Measurements from ENCODE around the gene BICD2. TPM values are rescaled to one million over a fixed set of nuclear protein-coding genes. Genes with fewer than 3 reads are reported as not detected.

Gene BICD2
- total and polyA plus RNA-seq, 2 of the 13 experiments (the other 11 are each of a cell fraction or from before 2014, with no cell fraction given) = 5.1 to 17.4 TPM

DNA sequence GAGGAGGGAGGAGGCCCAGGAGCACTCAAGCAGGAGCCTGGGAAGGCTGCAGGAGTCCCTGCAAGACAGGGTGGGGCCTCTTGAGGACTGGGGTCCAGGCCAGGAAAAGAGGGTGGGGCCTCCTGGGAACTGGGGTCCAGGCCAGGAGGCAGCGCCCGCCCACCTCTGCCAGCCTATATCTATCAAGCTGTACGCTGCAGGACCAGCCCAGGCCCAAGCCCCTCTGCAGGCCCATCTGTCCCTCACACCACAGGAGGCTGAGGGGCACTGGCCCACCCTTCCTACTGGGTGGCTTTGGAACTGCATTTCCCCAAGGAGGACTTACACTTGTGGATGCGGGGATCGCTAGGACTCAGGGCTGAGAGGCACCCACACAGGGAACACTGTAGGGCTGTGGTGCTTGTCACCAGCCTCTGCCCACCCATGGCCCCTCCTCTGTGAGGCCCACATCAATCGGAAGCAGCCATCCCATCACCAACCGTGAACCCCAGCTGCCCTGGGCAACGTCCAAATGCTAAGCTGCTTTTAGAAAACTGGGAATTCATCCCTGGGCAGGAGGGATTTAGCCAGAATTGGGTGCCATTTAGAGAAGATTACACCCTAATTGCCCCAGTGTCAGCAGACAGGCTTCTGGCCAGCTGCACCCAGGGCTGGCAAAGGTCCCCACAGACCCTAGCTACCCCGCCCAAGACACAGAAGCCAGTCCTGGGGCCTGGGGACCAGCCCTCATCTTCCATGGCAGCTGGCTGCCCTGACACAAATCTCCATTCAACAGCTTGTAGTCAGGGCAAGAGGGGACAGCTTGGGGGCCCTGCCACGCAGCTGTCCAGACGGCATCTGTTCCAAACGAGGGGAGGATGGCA, 15.3 kb downstream of the BICD2 start (continued):
- TF ChIP-seq MAFK (conservative IDR thresholded peaks at IDR 0.05 in 1 of 2, IDR thresholded peaks at IDR 0.05 in 1 of 2; ENCODE audit: low read length in 2 of 2) (no peak), ZNF558 (CRISPR knock-in tag; IDR thresholded peaks at IDR 0.05; ENCODE audit: borderline replicate concordance) (no peak), CBX5 (CRISPR knock-in tag; IDR thresholded peaks at IDR 0.05; ENCODE audit: borderline replicate concordance) (no peak), RORA (CRISPR knock-in tag; IDR thresholded peaks at IDR 0.05) (no peak)

GRCh38 chr9:92748233-92748497, 16.5 kb downstream of the BICD2 start:
- in situ Hi-C loops (cut with HindIII; ENCODE audit: extremely low pct_ligation_motif_present, low pct_unique_long_range_greater_than_20kb) = no loop called here
- intact Hi-C loops (cut with micrococcal nuclease; ENCODE audit: unreplicated experiment) = no loop called here
- TF ChIP-seq GATAD1 (CRISPR knock-in tag; IDR thresholded peaks at IDR 0.05) (no peak), ATF7 (IDR thresholded peaks at IDR 0.05) (no peak), ATF7 (CRISPR knock-in tag; IDR thresholded peaks at IDR 0.05) (no peak), ZNF180 (CRISPR knock-in tag; IDR thresholded peaks at IDR 0.05; ENCODE audit: borderline replicate concordance, low read depth) (no peak), ZNF788 (CRISPR knock-in tag; IDR thresholded peaks at IDR 0.05; ENCODE audit: borderline replicate concordance) (no peak), DNMT1 (CRISPR knock-in tag; IDR thresholded peaks at IDR 0.05) (no peak), TEAD3 (CRISPR knock-in tag; optimal IDR thresholded peaks at IDR 0.05; ENCODE audit: borderline replicate concordance) (no peak), HOXD1 (CRISPR knock-in tag; IDR thresholded peaks at IDR 0.05) (no peak), ZBTB1 (CRISPR knock-in tag; IDR thresholded peaks at IDR 0.05; ENCODE audit: borderline replicate concordance) (no peak), PRMT3 (CRISPR knock-in tag; IDR thresholded peaks at IDR 0.05; ENCODE audit: borderline replicate concordance, low read depth) (no peak), ZSCAN22 (CRISPR knock-in tag; IDR thresholded peaks at IDR 0.05) (no peak), GLI4 (CRISPR knock-in tag; IDR thresholded peaks at IDR 0.05; ENCODE audit: borderline replicate concordance) (no peak), ZNF432 (CRISPR knock-in tag; IDR thresholded peaks at IDR 0.05; ENCODE audit: borderline replicate concordance) (no peak), SCMH1 (CRISPR knock-in tag; IDR thresholded peaks at IDR 0.05; ENCODE audit: borderline replicate concordance) (no peak), SKIL (CRISPR knock-in tag; IDR thresholded peaks at IDR 0.05; ENCODE audit: borderline replicate concordance) (no peak), RBFOX2 (IDR thresholded peaks at IDR 0.05; ENCODE audit: low read depth, low read length) (no peak), PITX1 (CRISPR knock-in tag; IDR thresholded peaks at IDR 0.05) (no peak)
- Histone ChIP-seq H2AFZ (ENCODE audit: low read length) (no peak overlapping the region), H3K4me3 (replicated peaks in 1 of 3; ENCODE audit: insufficient read depth in 1 of 3, low read depth in 2 of 3, low read length in 3 of 3) (no peak overlapping the region), H3K4me2 (ENCODE audit: low read depth, low read length) (no peak overlapping the region), H3K79me2 (ENCODE audit: insufficient read depth, low read length) (peaks cover 75% of the 10 kb centered on the region), H3K27me3 (ENCODE audit: control insufficient read depth in 1 of 2, insufficient read depth in 2 of 2, low read length in 2 of 2) (no peaks in the 10 kb centered on the region), H3K27ac (ENCODE audit: extremely low read length, insufficient read depth, low read length) (no peak overlapping the region), H3K36me3 (replicated peaks in 1 of 2; ENCODE audit: control insufficient read depth in 1 of 2, insufficient read depth in 2 of 2, low read length in 2 of 2) (no peaks in the 10 kb centered on the region), H3K4me1 (ENCODE audit: insufficient read depth, low read length) (peaks cover 58% of the 10 kb centered on the region), H3K9me3 (ENCODE audit: low read length) (no peaks in the 10 kb centered on the region), H3K9ac (ENCODE audit: insufficient read depth, low read depth, low read length) (no peak overlapping the region), H4K20me1 (ENCODE audit: insufficient read depth, low read length) (no peaks in the 10 kb centered on the region; the same call in 1 of the 2 replicates)
- DNase-seq (ENCODE audit: low spot score) = no peak
- ChIA-PET CTCF (ENCODE audit: low intra/inter-chr PET ratio, low total read pairs) (no interaction called here), POLR2A (no interaction called here)
- 70% methylated on average over 3 of the region's 3 CpGs for WGBS (ENCODE audit: low lambda C conversion rate)
- no TSS peak for BruUV-seq (replicated peaks)
- no peak for ATAC-seq
- no peak for FAIRE-seq

Data from HepG2 (cell line).